Bronchial epithelial cell (primary cell): ENCODE measurements around the gene STRBP. TPM values are rescaled to one million over a fixed set of nuclear protein-coding genes. Genes with fewer than 3 reads are reported as not detected.

Source experiments
- DNase-seq: peaks from one replicate; pipeline ENCODE4 v3.0.0-alpha.2; 2010; ENCODE audit warnings: low read depth
- FAIRE-seq: peaks from 2 replicates; lab custom pipeline; 2011; peaks lifted over from hg19 to GRCh38; lab: Jason Lieb, UNC
- H3K27me3 ChIP-seq: 2 replicates; pipeline ENCODE4 v1.5.1; 2011; ENCODE audit warnings: low read length; ENCODE audit not compliant: control insufficient read depth, insufficient read depth
- H3K36me3 ChIP-seq: 2 replicates; pipeline ENCODE4 v1.5.1; 2011; ENCODE audit warnings: low read length; ENCODE audit not compliant: control insufficient read depth, insufficient read depth
- H3K4me3 ChIP-seq: 2 replicates; pipeline ENCODE4 v1.5.1; 2011; ENCODE audit warnings: mild to moderate bottlenecking, low read depth, low read length, control low read depth
- total RNA-seq: library from RNA; depleted of rRNA; stranded (reverse); fragments of >200 nt; gene quantifications from 2 replicates; pipeline ENCODE4 v1.2.1, GENCODE V29; 2014
- TF ChIP-seq, protein P1 (sequence below): IDR thresholded peaks from 2 replicates; pipeline ENCODE4 v1.5.1; 2011; ENCODE audit warnings: mild to moderate bottlenecking, moderate library complexity, low read length, control low read depth, inconsistent platforms; ENCODE audit not compliant: insufficient read depth, severe bottlenecking

The STRBP gene
- total RNA-seq, 1 donor from 2014 or later: 15.0 TPM

DNA sequence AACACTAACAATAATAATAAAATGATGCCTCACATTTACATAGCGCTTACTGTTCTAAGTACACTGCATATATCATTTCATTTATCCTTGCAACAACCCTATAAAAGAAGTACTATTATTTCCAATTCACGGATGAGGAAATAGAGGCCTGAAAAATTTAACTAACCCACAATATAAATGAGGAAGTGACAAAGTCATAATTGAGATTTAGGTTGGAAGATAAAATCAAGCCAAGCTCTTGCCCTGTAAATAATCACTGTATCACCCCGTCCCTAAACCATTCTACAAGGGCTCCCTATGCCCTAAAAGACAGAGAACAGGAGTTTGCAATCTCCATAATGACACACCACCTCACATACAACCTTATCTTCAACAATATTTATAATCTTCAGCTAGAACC lies 49.6 kb downstream of the STRBP start:
- Histone ChIP-seq H3K36me3 (no peaks in the 10 kb centered on the region), H3K4me3 (no peak overlapping the region), H3K27me3 (no peaks in the 10 kb centered on the region)
- DNase-seq (no peak), FAIRE-seq (no peak)
- TF ChIP-seq, protein P1, sequence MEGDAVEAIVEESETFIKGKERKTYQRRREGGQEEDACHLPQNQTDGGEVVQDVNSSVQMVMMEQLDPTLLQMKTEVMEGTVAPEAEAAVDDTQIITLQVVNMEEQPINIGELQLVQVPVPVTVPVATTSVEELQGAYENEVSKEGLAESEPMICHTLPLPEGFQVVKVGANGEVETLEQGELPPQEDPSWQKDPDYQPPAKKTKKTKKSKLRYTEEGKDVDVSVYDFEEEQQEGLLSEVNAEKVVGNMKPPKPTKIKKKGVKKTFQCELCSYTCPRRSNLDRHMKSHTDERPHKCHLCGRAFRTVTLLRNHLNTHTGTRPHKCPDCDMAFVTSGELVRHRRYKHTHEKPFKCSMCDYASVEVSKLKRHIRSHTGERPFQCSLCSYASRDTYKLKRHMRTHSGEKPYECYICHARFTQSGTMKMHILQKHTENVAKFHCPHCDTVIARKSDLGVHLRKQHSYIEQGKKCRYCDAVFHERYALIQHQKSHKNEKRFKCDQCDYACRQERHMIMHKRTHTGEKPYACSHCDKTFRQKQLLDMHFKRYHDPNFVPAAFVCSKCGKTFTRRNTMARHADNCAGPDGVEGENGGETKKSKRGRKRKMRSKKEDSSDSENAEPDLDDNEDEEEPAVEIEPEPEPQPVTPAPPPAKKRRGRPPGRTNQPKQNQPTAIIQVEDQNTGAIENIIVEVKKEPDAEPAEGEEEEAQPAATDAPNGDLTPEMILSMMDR: no peak

DNA sequence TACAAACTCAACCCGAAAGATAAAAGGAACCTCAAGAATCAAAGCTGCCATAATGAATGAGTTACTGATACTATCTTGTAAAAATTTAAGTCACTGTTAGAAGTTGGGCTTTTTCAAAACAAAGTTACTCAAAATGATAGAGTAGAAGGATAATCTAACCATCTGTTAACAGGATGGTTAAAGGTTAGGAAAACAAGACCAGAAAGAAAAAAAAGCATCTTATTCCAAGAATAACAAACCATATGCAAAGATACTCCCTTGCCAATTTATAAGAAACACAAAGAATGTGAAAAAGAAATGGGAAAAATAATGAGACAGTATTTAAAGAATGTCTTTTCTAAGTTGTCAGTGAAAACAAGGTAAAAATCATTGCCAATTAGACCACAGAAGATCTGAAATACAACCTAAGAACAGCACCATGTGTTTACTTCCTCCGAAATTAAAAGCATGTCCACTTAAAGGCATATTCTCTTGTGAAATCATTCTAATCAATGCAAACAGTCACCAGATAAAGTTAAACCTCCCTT lies 51.2 kb downstream of the STRBP start:
- H3K27me3 ChIP-seq: no peaks in the 10 kb centered on the region
- no peak for DNase-seq
- TF ChIP-seq, protein P1: no peak
- no peak for FAIRE-seq
- no peaks in the 10 kb centered on the region for H3K36me3 ChIP-seq
- no peak overlapping the region for H3K4me3 ChIP-seq

DNA sequence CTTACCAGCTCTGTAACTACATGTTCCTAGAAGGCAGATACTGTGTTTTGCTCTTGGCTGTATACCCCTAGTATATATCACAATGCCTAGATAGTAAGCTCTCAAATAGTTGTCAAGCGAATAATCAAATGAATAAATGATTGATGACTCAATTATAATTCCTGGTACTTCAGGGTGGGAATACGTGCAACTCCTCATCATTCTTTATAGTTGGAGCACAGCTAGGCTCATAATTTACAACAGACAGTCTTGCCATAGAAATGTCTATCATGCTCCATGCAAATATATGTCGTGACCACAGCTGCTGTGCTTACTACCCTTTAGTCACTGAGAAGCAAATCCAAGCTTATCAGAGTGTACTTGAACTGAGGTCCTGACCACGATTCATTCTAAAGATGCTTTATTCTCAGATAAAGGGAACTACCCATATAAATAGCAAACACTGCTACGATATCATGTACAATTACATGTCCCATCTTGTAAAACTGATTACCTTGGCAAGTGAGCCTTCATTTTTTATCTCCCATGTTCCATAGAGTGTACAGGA lies 52.1 kb downstream of the STRBP start:
- FAIRE-seq (no peak), DNase-seq (peak; percentile 52)
- H3K4me3 ChIP-seq: no peak overlapping the region
- H3K36me3 ChIP-seq: no peaks in the 10 kb centered on the region
- TF ChIP-seq, protein P1: no peak
- no peaks in the 10 kb centered on the region for H3K27me3 ChIP-seq

DNA sequence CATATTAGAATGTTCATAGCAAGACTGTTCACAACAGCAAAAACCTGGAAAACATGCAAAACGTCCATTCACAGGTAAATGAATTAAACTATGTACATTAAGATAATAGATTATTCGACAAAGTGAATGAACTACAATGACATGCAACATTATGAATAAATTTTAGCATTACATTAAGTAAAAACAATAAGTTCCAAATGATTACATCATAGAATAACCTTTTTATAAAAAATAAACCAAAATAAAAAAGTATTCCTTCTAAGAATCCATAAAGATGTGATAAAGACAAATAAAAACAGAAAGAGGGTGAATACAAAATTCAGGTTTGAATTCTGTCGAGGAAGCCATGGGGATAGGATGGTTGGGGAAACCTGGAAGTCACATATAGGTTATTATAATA lies 57.3 kb downstream of the STRBP start:
- H3K36me3 ChIP-seq: no peaks in the 10 kb centered on the region
- no peak overlapping the region for H3K4me3 ChIP-seq
- no peak for FAIRE-seq
- no peaks in the 10 kb centered on the region for H3K27me3 ChIP-seq
- TF ChIP-seq, protein P1: no peak
- no peak for DNase-seq

DNA sequence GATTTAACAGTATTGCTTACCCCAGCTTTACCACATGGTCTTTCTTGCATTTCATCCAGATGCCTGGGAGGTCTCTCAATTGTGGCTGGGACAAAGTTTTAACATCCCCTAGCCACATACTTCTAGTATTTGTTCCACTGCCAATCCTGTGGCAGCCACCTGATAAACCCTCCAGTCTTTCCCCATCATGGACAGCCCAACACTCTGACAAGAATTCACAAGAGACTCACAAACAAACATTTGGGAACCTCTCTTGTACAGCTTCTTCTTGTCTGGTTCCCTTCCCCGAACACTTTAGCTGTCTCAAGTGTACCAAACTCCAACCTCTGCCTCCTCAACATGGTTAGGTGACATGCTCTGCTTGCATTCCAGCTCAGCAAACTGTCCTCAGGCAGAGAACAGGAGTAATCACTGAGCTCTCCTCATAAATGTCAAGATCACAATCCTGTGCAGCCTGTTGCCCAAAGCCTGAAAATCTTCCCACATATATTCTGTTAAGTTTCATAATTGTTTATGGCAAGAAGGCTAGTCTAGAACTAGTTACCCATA lies 59.7 kb downstream of the STRBP start:
- no peak for DNase-seq
- Histone ChIP-seq H3K27me3 (no peaks in the 10 kb centered on the region), H3K36me3 (no peaks in the 10 kb centered on the region), H3K4me3 (no peak overlapping the region)
- no peak for FAIRE-seq
- TF ChIP-seq, protein P1: no peak
